IPS DF 19.7 (cell line): ENCODE results near the gene DCST1.

Experiments
- DNase-seq: peaks from one replicate; pipeline ENCODE4 v3.0.0-alpha.2; 2013; ENCODE audit warnings: low read depth, low spot score

DCST1 gene

DNA sequence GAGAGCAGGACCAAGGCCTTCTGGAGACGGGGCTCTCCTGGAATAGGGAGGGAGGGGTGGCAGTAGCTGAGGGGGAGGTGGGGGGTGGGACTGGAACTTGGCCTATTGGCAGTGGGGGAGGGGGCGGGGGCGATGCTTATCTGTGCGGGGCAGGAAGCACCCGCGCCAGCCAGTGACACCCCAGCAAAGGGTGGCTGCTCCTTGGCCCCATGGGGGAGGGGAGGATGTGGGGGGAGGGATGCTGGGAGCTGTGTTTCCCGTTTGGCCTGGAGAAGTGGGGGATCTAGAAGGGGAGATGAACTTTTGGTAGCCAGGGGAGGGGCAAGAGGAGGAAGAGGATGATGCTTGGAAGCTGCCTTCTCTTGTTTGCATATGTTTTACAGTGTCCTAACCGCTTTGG lies 20.0 kb upstream of the DCST1 start:
- DNase-seq = no peak

- no peak for DNase-seq
These were observed 18.7 kb upstream of the DCST1 start for GRCh38 chr1:155014709-155015508.

DNA sequence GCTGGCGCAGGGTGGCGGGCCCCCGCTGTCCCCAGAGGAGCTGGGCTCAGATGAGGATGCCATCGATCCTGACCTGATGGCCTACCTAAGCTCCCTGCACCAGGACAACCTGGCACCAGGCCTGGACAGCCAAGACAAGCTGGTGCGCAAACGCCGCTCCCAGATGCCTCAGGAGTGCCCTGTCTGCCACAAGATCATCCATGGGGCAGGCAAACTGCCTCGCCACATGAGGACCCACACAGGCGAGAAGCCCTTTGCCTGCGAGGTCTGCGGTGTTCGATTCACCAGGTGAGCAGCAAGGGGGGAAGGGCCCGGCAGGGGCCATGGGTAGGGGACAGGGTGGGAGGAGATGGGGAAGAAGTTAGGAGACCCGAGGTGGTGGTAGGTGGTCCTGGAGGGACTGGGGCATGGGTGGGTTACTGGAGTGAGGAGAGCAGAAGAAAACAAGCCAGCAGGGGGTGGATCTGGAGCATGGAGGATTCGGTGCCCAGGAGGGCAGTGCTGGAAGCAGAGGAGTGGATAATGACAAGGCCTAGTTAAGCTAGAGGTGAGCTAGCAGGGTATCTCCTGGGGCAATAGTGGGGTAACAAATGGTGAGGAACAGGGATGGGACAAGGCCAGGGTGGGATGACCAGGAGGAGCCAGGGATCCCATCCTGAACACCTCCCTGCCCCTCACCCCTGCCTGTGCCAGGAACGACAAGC lies 17.9 kb upstream of the DCST1 start:
- no peak for DNase-seq

GRCh38 chr1:155016231-155016831 lies 17.3 kb upstream of the DCST1 start:
- DNase-seq = no peak

GRCh38 chr1:155017041-155017945 lies 16.3 kb upstream of the DCST1 start:
- DNase-seq = no peak

- no peak for DNase-seq
These were observed 15.7 kb upstream of the DCST1 start for GRCh38 chr1:155017946-155018316.

DNA sequence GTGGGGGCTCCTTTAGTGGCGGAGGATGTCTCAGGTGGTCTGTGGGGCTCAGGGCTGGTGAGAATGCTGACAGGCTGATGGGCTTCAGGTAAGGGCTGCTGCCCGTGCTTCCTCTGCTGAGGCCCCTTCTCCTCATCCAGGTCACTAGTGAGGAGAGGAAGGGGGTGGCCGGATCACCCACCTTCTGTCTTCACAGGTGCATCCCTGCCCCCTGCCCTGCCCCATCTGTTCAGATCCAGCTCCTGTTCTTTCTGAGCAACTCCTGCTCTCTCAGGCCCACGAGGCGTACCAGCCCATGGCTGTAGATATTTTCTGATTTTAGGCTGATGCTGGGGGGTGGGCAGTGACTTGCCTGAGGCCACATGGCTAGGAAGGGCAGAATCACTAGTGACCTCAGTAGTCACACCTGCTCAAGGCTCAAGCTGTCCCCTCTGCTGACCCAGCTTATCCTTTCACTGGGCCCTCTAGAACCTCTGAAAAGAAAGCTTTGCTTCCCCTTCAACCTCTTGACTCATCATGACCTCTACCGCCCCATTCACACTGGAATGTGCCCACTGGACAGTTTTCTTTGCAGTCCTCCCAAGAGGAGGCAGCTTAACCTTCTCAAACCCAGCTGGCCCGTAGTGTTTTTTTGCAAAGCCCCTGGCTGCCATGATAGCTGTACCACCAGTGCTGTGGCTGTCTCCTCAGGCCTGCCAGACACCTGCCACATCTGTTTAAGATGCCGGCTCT lies 14.8 kb upstream of the DCST1 start:
- DNase-seq = no peak

GRCh38 chr1:155019377-155020245 lies 14.0 kb upstream of the DCST1 start:
- no peak for DNase-seq

DNA sequence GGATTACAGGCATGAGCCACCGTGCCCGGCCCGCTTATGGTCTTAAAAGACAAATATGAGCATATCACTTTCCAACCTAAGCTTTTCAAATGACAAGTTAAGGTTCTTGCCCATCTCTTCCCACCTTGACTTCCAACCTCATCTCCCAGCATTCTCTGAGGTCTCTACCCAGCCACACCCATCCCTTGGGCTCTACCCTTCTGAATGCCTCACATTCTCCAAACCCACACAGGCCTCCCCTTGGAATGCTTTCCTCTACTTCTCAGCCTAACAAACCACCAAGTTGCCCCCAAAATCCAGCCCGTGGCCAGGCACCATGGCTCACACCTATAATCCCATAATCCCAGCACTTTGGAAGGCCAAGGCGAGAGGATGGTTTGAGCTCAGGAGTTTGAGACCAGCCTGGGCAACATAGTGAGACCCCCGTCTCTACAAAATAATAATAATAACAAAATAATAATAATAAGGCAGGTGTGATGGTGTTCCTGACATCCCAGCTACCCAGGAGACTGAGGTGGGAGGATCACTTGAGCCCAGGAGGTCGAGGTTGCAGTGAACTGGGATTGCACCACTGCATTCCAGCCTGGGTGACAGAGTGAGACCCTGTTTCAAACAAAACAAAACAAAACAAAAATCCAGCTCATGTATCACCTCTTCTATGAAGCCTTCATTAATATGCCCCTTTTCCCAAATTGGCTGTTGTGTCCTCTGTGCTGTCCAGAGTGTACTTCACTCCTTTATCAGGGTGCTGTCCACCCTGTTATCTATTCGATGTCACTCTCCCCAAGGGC lies 11.3 kb upstream of the DCST1 start:
- no peak for DNase-seq

GRCh38 chr1:155022927-155023236 lies 10.7 kb upstream of the DCST1 start:
- DNase-seq = no peak

GRCh38 chr1:155023627-155024026 lies 10.0 kb upstream of the DCST1 start:
- no peak for DNase-seq

- DNase-seq = no peak
These were observed 9.3 kb upstream of the DCST1 start for GRCh38 chr1:155024315-155024714.

- DNase-seq = no peak
These were observed 7.5 kb upstream of the DCST1 start for GRCh38 chr1:155026154-155026553.

GRCh38 chr1:155026588-155026987 lies 7.0 kb upstream of the DCST1 start:
- no peak for DNase-seq

DNA sequence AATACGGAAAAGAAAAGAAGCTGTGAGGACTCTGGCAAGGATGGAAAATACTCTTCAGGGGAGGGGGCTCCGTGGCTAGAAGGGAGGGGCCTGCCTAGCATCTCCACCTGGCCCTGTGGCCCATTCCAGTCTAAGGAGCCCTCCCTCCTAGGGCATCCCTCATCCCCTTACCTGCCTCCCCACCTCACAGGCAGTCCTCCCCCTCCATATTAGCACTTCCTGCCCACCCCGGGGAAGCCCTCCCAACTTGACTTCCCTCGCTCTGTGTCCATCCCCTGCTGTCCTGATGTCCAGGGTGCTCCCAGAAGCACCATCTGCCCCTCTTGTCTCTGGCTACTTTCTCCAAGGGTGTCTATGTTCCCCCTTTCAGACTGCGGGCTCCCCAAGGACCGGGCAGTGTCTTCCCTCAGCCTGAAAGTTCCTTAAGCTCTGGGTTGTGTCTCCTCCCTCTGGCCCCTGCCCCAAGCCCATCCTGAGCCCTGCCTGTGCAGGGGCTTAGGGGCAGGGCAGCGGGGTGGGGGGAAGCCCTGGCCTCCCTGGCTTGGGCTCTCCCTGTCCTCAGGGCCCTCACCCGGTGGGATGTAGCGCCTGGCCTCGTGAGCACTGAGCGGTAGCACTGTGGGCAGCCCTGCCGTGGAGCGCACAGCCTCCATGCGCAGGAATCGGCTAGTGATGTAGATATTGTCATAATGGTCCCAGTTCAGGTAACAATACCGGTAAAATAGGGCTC lies 3.9 kb upstream of the DCST1 start:
- DNase-seq = no peak

GRCh38 chr1:155030243-155030795 lies 3.3 kb upstream of the DCST1 start:
- no peak for DNase-seq

GRCh38 chr1:155030899-155031298 lies 2.7 kb upstream of the DCST1 start:
- no peak for DNase-seq

GRCh38 chr1:155032886-155033285 lies 738 bp upstream of the DCST1 start:
- no peak for DNase-seq
